ENCODE measurements around the gene ADAMTS12. TPM values are rescaled to one million over a fixed set of nuclear protein-coding genes. Genes with fewer than 3 reads are reported as not detected.

The ADAMTS12 gene
- polyA plus RNA-seq, 3 donors: not detected

DNA sequence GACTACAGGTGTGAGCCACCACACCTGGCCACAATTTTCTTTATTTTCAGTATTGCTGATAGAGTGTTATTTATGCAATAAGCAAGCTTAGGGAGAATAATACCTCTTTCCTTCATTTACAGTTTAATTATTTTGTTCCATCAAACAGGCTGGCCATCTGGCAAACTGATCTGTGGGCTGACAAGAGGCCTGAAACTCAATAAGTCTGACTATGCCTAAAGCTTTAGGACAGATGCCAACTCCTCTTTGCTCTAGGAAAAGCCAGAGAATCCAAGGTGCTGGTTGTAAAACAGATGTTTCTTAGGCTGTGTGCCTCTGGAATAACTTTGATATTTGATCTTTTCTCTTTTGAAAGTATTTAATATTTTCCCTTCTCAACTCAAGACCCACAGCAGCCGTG lies 352.6 kb downstream of the ADAMTS12 start:
- TF ChIP-seq, protein P1, sequence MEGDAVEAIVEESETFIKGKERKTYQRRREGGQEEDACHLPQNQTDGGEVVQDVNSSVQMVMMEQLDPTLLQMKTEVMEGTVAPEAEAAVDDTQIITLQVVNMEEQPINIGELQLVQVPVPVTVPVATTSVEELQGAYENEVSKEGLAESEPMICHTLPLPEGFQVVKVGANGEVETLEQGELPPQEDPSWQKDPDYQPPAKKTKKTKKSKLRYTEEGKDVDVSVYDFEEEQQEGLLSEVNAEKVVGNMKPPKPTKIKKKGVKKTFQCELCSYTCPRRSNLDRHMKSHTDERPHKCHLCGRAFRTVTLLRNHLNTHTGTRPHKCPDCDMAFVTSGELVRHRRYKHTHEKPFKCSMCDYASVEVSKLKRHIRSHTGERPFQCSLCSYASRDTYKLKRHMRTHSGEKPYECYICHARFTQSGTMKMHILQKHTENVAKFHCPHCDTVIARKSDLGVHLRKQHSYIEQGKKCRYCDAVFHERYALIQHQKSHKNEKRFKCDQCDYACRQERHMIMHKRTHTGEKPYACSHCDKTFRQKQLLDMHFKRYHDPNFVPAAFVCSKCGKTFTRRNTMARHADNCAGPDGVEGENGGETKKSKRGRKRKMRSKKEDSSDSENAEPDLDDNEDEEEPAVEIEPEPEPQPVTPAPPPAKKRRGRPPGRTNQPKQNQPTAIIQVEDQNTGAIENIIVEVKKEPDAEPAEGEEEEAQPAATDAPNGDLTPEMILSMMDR (IDR thresholded peaks at IDR 0.05): no peak
- intact Hi-C loops (cut with micrococcal nuclease): no loop called here
- Histone ChIP-seq H3K79me2 (ENCODE audit: insufficient read depth, low read length) (no peaks in the 10 kb centered on the region), H3K27ac (ENCODE audit: low read depth in 1 of 2, low read length in 2 of 2) (no peak overlapping the region), H3K36me3 (replicated peaks in 1 of 2; ENCODE audit: control insufficient read depth in 1 of 2, insufficient read depth in 2 of 2, low read length in 2 of 2) (no peaks in the 10 kb centered on the region), H3K9ac (ENCODE audit: insufficient read depth, low read length, poor library complexity, severe bottlenecking) (no peak overlapping the region), H3K4me2 (replicated peaks; ENCODE audit: extremely low read depth, low read length, poor library complexity, severe bottlenecking) (no peak overlapping the region), H3K27me3 (ENCODE audit: control insufficient read depth in 2 of 2, insufficient read depth in 2 of 2, low read length in 2 of 2) (no peaks in the 10 kb centered on the region), H3K4me1 (ENCODE audit: control insufficient read depth in 1 of 2, insufficient read depth in 2 of 2, low read length in 2 of 2) (no peaks in the 10 kb centered on the region), H3K9me3 (replicated peaks in 1 of 2; ENCODE audit: control insufficient read depth in 1 of 2, insufficient read depth in 1 of 2, low read length in 2 of 2) (peaks cover 15 to 27% of the 10 kb centered on the region in 2 donors), H2AFZ (ENCODE audit: insufficient read depth, low read depth, low read length, poor library complexity, severe bottlenecking) (no peak overlapping the region), H4K20me1 (ENCODE audit: insufficient read depth, low read length) (no peaks in the 10 kb centered on the region), H3K4me3 (replicated peaks in 1 of 3; ENCODE audit: low read depth in 2 of 3, low read length in 3 of 3) (no peak overlapping the region)
- Mint-ChIP-seq H3K27me3 (ENCODE audit: low read depth in 3 of 3) (peaks cover 0 to 1% (median 1%) of the 10 kb centered on the region in 3 donors), H3K4me1 (no peaks in the 10 kb centered on the region), H3K4me3 (no peak overlapping the region), H3K9me3 (peaks cover 9 to 33% (median 15%) of the 10 kb centered on the region in 7 donors), H3K36me3 (no peaks in the 10 kb centered on the region), H3K27ac (no peak overlapping the region)
- 60% methylated on average over 1 of the region's 1 CpG for WGBS (ENCODE audit: insufficient coverage)
- no peak for DNase-seq

DNA sequence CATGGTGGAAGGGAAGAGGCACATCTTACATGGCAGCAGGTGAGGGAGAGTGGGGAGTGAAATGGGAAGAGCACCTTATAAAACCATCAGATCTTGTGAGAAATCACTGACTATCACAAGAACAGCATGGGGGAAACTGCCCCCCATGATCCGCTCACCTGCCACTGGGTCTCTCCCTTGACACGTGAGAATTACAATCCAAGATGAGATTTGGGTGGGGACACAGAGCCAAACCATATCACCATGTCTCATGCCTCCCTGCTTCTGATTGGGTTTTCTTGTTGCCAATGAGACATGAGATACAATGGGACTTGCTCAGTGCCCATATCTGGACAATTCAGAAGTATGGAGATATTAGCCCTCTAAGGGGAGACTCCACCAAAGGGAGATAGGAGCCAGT lies 353.6 kb downstream of the ADAMTS12 start:
- intact Hi-C loops (cut with micrococcal nuclease): no loop called here
- Histone ChIP-seq H3K4me2 (replicated peaks; ENCODE audit: extremely low read depth, low read length, poor library complexity, severe bottlenecking) (no peak overlapping the region), H3K27ac (ENCODE audit: low read depth in 1 of 2, low read length in 2 of 2) (no peak overlapping the region), H2AFZ (ENCODE audit: insufficient read depth, low read depth, low read length, poor library complexity, severe bottlenecking) (no peak overlapping the region), H4K20me1 (ENCODE audit: insufficient read depth, low read length) (no peaks in the 10 kb centered on the region), H3K79me2 (ENCODE audit: insufficient read depth, low read length) (no peaks in the 10 kb centered on the region), H3K36me3 (replicated peaks in 1 of 2; ENCODE audit: control insufficient read depth in 1 of 2, insufficient read depth in 2 of 2, low read length in 2 of 2) (no peaks in the 10 kb centered on the region), H3K4me3 (replicated peaks in 1 of 3; ENCODE audit: low read depth in 2 of 3, low read length in 3 of 3) (no peak overlapping the region), H3K27me3 (ENCODE audit: control insufficient read depth in 2 of 2, insufficient read depth in 2 of 2, low read length in 2 of 2) (no peaks in the 10 kb centered on the region), H3K9ac (ENCODE audit: insufficient read depth, low read length, poor library complexity, severe bottlenecking) (no peak overlapping the region), H3K9me3 (replicated peaks in 1 of 2; ENCODE audit: control insufficient read depth in 1 of 2, insufficient read depth in 1 of 2, low read length in 2 of 2) (peaks cover 15 to 30% of the 10 kb centered on the region in 2 donors), H3K4me1 (ENCODE audit: control insufficient read depth in 1 of 2, insufficient read depth in 2 of 2, low read length in 2 of 2) (no peaks in the 10 kb centered on the region)
- Mint-ChIP-seq H3K27ac (no peak overlapping the region), H3K4me1 (no peaks in the 10 kb centered on the region), H3K27me3 (ENCODE audit: low read depth in 3 of 3) (peaks cover 0 to 1% (median 1%) of the 10 kb centered on the region in 3 donors), H3K4me3 (no peak overlapping the region), H3K36me3 (no peaks in the 10 kb centered on the region), H3K9me3 (peaks cover 9 to 33% (median 15%) of the 10 kb centered on the region in 7 donors)
- TF ChIP-seq, protein P1 (IDR thresholded peaks at IDR 0.05): no peak
- DNase-seq: no peak
- WGBS (ENCODE audit: insufficient coverage): no CpG with 5 or more reads among the region's 2 CpGs

Data from CD14-positive monocyte (primary cell).